K562 (cell line): ENCODE results near the gene SPHK1. TPM values are rescaled to one million over a fixed set of nuclear protein-coding genes. Genes with fewer than 3 reads are reported as not detected.
A peak's percentile ranks its signal among the peaks of the same experiment; 100 is the strongest.

ENCODE experiments used
- ATAC-seq: fragments of 200-7000 bp; cut with Tn5 transposase; 3 replicates; pipeline ENCODE4 v1.9.1; 2020; ENCODE audit warnings: moderate library complexity
- BruUV-seq: library from RNA; stranded (reverse); fragments of 400-500 nt; replicated peaks from 2 replicates; lab custom pipeline; 2021; lab: Mats Ljungman, UMichigan
- CTCF ChIA-PET: fragments of 300-600 bp; formaldehyde crosslinking; extraction: SDS; loops from one replicate; lab custom pipeline; 2021; ENCODE audit warnings: low intra/inter-chr PET ratio; lab: Yijun Ruan, JAX
- POLR2A ChIA-PET: fragments of 300-600, 350-650 bp; sonication (Branson Sonifier 250); formaldehyde crosslinking; extraction: SDS; loops from one replicate; lab custom pipeline; 2021; ENCODE audit warnings: antibody characterized with exemption, inconsistent platforms; lab: Yijun Ruan, JAX
- DNase-seq, 4 experiments: peaks; one replicate each; pipeline versions ENCODE4 v3.0.0 to v3.0.0-alpha.2; 2011 to 2018; ENCODE audit warnings: low spot score in 3 of 4, mixed read lengths in 3 of 4; ENCODE audit errors: extremely low read depth in 1 of 4
- FAIRE-seq: peaks from 2 replicates; lab custom pipeline; 2011; peaks lifted over from hg19 to GRCh38; lab: Jason Lieb, UNC
- H2AFZ ChIP-seq: 2 replicates; pipeline ENCODE4 v1.6.0; 2011; ENCODE audit warnings: low read depth, low read length, control low read depth, inconsistent platforms
- H3K27ac ChIP-seq: fragments of 200-600 bp; 3 replicates; pipeline ENCODE4 v1.8.0; 2011; ENCODE audit warnings: low read depth, mild to moderate bottlenecking, control low read depth, inconsistent platforms, low read length, moderate library complexity, mixed read lengths; ENCODE audit errors: extremely low read depth
- H3K27me3 ChIP-seq, 2 experiments: fragments of 300-600 bp in 1 of 2; 2 replicates in 1 of 2; 3 replicates in 1 of 2; pipeline versions ENCODE4 v1.6.0 to v1.8.0; 2011; ENCODE audit warnings: inconsistent platforms in 2 of 2, low read length in 2 of 2, mild to moderate bottlenecking in 1 of 2, mixed read lengths in 1 of 2, moderate library complexity in 1 of 2; ENCODE audit not compliant: control insufficient read depth in 2 of 2, insufficient read depth in 2 of 2
- H3K36me3 ChIP-seq: fragments of 300-600 bp; 3 replicates; pipeline ENCODE4 v1.8.0; 2011; ENCODE audit warnings: mild to moderate bottlenecking, low read length, inconsistent platforms; ENCODE audit not compliant: control insufficient read depth, insufficient read depth
- H3K4me1 ChIP-seq, 2 experiments: fragments of 200-600 bp in 1 of 2; replicated peaks in 1 of 2; 2 replicates in 1 of 2; 3 replicates in 1 of 2; pipeline versions ENCODE4 v1.5.1 to v1.8.0; 2011; ENCODE audit warnings: inconsistent platforms in 2 of 2, low read length in 2 of 2, mild to moderate bottlenecking in 1 of 2, mixed read lengths in 1 of 2, moderate library complexity in 1 of 2; ENCODE audit not compliant: control insufficient read depth in 2 of 2, insufficient read depth in 2 of 2
- H3K4me2 ChIP-seq: 2 replicates; pipeline ENCODE4 v1.6.1; 2011; ENCODE audit warnings: low read length, control low read depth, inconsistent platforms, mixed read lengths; ENCODE audit not compliant: insufficient read depth
- H3K4me3 ChIP-seq: fragments of 200-600 bp; sonication (generic), shearing (Covaris generic); 2 replicates; pipeline ENCODE4 v1.5.1; 2016; ENCODE audit warnings: control low read depth, inconsistent platforms
- H3K79me2 ChIP-seq: fragments of 200-600 bp; 3 replicates; pipeline ENCODE4 v1.8.0; 2011; ENCODE audit warnings: low read length, inconsistent platforms; ENCODE audit not compliant: control insufficient read depth, insufficient read depth
- H3K9ac ChIP-seq, 2 experiments: 2 replicates each; pipeline versions ENCODE4 v1.6.0 to v1.6.1; 2011; ENCODE audit warnings: low read depth in 2 of 2, low read length in 2 of 2, control low read depth in 1 of 2, inconsistent platforms in 1 of 2, mild to moderate bottlenecking in 1 of 2, mixed read lengths in 1 of 2; ENCODE audit not compliant: insufficient read depth in 1 of 2
- H3K9me1 ChIP-seq: one replicate; pipeline ENCODE4 v1.6.0; 2011; ENCODE audit warnings: inconsistent platforms, mild to moderate bottlenecking, low read length, moderate library complexity; ENCODE audit not compliant: control insufficient read depth, insufficient read depth
- H3K9me3 ChIP-seq: replicated peaks from 2 replicates; pipeline ENCODE4 v1.5.1; 2011; ENCODE audit warnings: low read depth, low read length, inconsistent platforms; ENCODE audit not compliant: control insufficient read depth, insufficient read depth
- H4K20me1 ChIP-seq: replicated peaks from 2 replicates; pipeline ENCODE4 v1.6.1; 2011; ENCODE audit warnings: low read length, inconsistent platforms, mixed read lengths; ENCODE audit not compliant: control insufficient read depth, insufficient read depth
- ATF3 ChIP-seq, 2 experiments: fragments of 450-650 bp in 1 of 2; sonication (generic) in 1 of 2; formaldehyde crosslinking in 1 of 2; IDR thresholded peaks in 1 of 2; conservative IDR thresholded peaks in 1 of 2; 2 replicates each; pipeline versions ENCODE4 v1.6.1 to v1.8.1; 2016 to 2023; ENCODE audit warnings: mild to moderate bottlenecking in 2 of 2, moderate library complexity in 2 of 2, inconsistent platforms in 1 of 2, missing genetic modification reagents in 1 of 2
- CBFA2T2 ChIP-seq: fragments of 450-650 bp; conservative IDR thresholded peaks from 2 replicates; pipeline ENCODE4 v1.6.1; 2017; ENCODE audit warnings: mild to moderate bottlenecking
- CHCHD3 ChIP-seq: fragments of 250-450 bp; sonication (Bioruptor Pico); IDR thresholded peaks from 2 replicates; pipeline ENCODE4 v2.1.2; 2022; ENCODE audit warnings: mild to moderate bottlenecking
- CSDE1 ChIP-seq, 2 experiments: fragments of 450-650 bp; IDR thresholded peaks; 2 replicates each; pipeline ENCODE4 v1.6.1; 2016; ENCODE audit warnings: mild to moderate bottlenecking in 1 of 2
- ESRRA ChIP-seq: fragments of 450-650 bp; IDR thresholded peaks from 2 replicates; pipeline ENCODE4 v1.6.1; 2014; ENCODE audit warnings: low read depth, mild to moderate bottlenecking, moderate library complexity, borderline replicate concordance
- HNRNPUL1 ChIP-seq: fragments of 200-400 bp; formaldehyde crosslinking; IDR thresholded peaks from 2 replicates; pipeline ENCODE4 v1.6.1; 2017; ENCODE audit warnings: low read length
- MCM5 ChIP-seq: fragments of 450-650 bp; IDR thresholded peaks from 2 replicates; pipeline ENCODE4 v1.6.1; 2016; ENCODE audit warnings: low read depth
- MYBL2 ChIP-seq, 2 experiments: fragments of 450-650 bp in 1 of 2; sonication (generic) in 1 of 2; formaldehyde crosslinking in 1 of 2; IDR thresholded peaks; 2 replicates each; pipeline versions ENCODE4 v1.6.1 to v1.8.1; 2017 to 2022; ENCODE audit warnings: borderline replicate concordance in 1 of 2, inconsistent platforms in 1 of 2, low read depth in 1 of 2, mild to moderate bottlenecking in 1 of 2, missing genetic modification reagents in 1 of 2, moderate library complexity in 1 of 2
- PML ChIP-seq: IDR thresholded peaks from 2 replicates; pipeline ENCODE4 v1.6.1; 2012; ENCODE audit warnings: low read length, inconsistent platforms
- POU5F1 ChIP-seq: fragments of 150-350 bp; IDR thresholded peaks from 2 replicates; pipeline ENCODE4 v1.6.1; 2014; ENCODE audit warnings: borderline replicate concordance, low read length, low read depth, mild to moderate bottlenecking; ENCODE audit not compliant: partially characterized antibody
- SMAD2 ChIP-seq: fragments of 150-350 bp; IDR thresholded peaks from 2 replicates; pipeline ENCODE4 v1.6.1; 2014; ENCODE audit warnings: low read depth, mild to moderate bottlenecking, low read length
- SMARCE1 ChIP-seq: fragments of 450-650 bp; IDR thresholded peaks from 2 replicates; pipeline ENCODE4 v1.7.1; 2016; ENCODE audit warnings: mild to moderate bottlenecking
- ZBTB7A ChIP-seq: IDR thresholded peaks from 2 replicates; pipeline ENCODE4 v1.6.1; 2011; ENCODE audit warnings: low read depth, mild to moderate bottlenecking, low read length, moderate library complexity, borderline replicate concordance; ENCODE audit not compliant: control insufficient read depth
- ZC3H8 ChIP-seq: fragments of 450-650 bp; IDR thresholded peaks from 2 replicates; pipeline ENCODE4 v1.6.1; 2017
- ZFX ChIP-seq: sonication (generic); formaldehyde crosslinking; IDR thresholded peaks from 2 replicates; pipeline ENCODE4 v1.8.0; 2022; ENCODE audit warnings: mild to moderate bottlenecking, missing genetic modification reagents, moderate library complexity
- ZNF589 ChIP-seq: fragments of 200-800 bp; sonication (Bioruptor generic); IDR thresholded peaks from 2 replicates; pipeline ENCODE4 v1.6.1; 2016; ENCODE audit warnings: low read depth, missing genetic modification characterization, missing compliant biosample characterization
- WGBS: fragments of 100-300 bp; shearing (Covaris generic); methylation state at CpG from one replicate; pipeline ENCODE4 v1.1.6; 2016; ENCODE audit warnings: low coverage, mixed read lengths; ENCODE audit not compliant: insufficient coverage; ENCODE audit errors: missing lambda C conversion rate; 5-methylcytosine and 5-hydroxymethylcytosine counted together
- in situ Hi-C: fragments of 300-500 bp; cut with MboI; formaldehyde crosslinking; loops from 4 replicates; pipeline ENCODE4 v1.15.0; 2018; ENCODE audit warnings: inconsistent platforms, mixed read lengths
- intact Hi-C: fragments of 100-400 bp; cut with micrococcal nuclease; formaldehyde crosslinking; loops from 2 replicates; pipeline ENCODE4 v1.14.2; 2022
- polyA plus RNA-seq, 8 experiments: library from polyadenylated mRNA; depleted of rRNA in 4 of 8; stranded (reverse) in 5 of 8; unstranded in 3 of 8; fragments of >200 nt; fragmentation: Nextera tagmentation in 2 of 8; fragmentation: Illumina TruSeq in 1 of 8; extraction: Ambion mirVana in 2 of 8; extraction: Trizol in 1 of 8; gene quantifications; 2 replicates each; pipeline versions ENCODE4 v1.2.1 to v1.2.3, GENCODE V29; 2011 to 2014; ENCODE audit warnings: inconsistent platforms in 1 of 8, missing spikeins in 1 of 8
- total RNA-seq, 7 experiments: library from RNA; depleted of rRNA in 6 of 7; stranded (reverse); fragments of >200 nt in 6 of 7; fragmentation: Illumina TruSeq in 2 of 7; extraction: Trizol in 2 of 7; gene quantifications; 2 replicates each; pipeline versions ENCODE4 v1.2.1 to v1.2.3, GENCODE V29; 2011 to 2021; ENCODE audit warnings: low replicate concordance in 1 of 7
- TF ChIP-seq, protein P1 (sequence below): fragments of 450-650 bp; IDR thresholded peaks from one replicate; pipeline ENCODE4 v1.6.1; 2018; ENCODE audit warnings: mild to moderate bottlenecking, moderate library complexity; ENCODE audit not compliant: partially characterized antibody
- TF ChIP-seq, protein P2 (sequence below): fragments of 250-450 bp; sonication (Bioruptor Pico); IDR thresholded peaks from 2 replicates; pipeline ENCODE4 v1.8.0; 2021; ENCODE audit warnings: mild to moderate bottlenecking, moderate library complexity

Gene SPHK1
- total and polyA plus RNA-seq, 9 of the 15 experiments (the other 6 are each of a cell fraction or from before 2014, with no cell fraction given): 0.21 to 60.3 (median 14.5) TPM

GRCh38 chr17:76388966-76389888 lies 4.8 kb downstream of the SPHK1 start:
- no peaks in the 10 kb centered on the region for H4K20me1 ChIP-seq
- no peaks in the 10 kb centered on the region for H3K9me1 ChIP-seq
- H3K4me3 ChIP-seq: no peak overlapping the region
- BruUV-seq: TSS peak; percentile 30
- no peaks in the 10 kb centered on the region for H3K9me3 ChIP-seq
- H3K4me2 ChIP-seq: no peak overlapping the region
- peak overlapping the region in 1 of 2 experiments; percentile 74; a peak in 2 of 4 replicates for H3K9ac ChIP-seq
- FAIRE-seq: no peak
- POLR2A ChIA-PET: interaction anchor here (0.5 to 3.1 kb wide), 11 partner anchors 8 to 309 kb away, joined by 3 to 13 read pairs (median 3); no protein-coding TSS in a partner anchor
- intact Hi-C loops (no loop called here), in situ Hi-C loops (no loop called here)
- peaks cover 60% of the 10 kb centered on the region for H3K36me3 ChIP-seq
- peaks cover 9 to 42% of the 10 kb centered on the region in 2 experiments for H3K4me1 ChIP-seq
- no peaks in the 10 kb centered on the region for H3K27me3 ChIP-seq
- CTCF ChIA-PET: no interaction called here
- DNase-seq: peak in 2 of 4 experiments; percentile 34 to 35
- 87% methylated on average over 16 of the region's 16 CpGs for WGBS
- no peak for ATAC-seq
- H2AFZ ChIP-seq: no peak overlapping the region
- no peak overlapping the region for H3K27ac ChIP-seq
- H3K79me2 ChIP-seq: peaks cover 29% of the 10 kb centered on the region
- no peak for TF ChIP-seq ZFX (CRISPR knock-in tag)
- TF ChIP-seq ZBTB7A: 0 out of 2 replicates have a peak, but pooled peaks have one; percentile 21
- TF ChIP-seq MYBL2 (IDR thresholded peaks at IDR 0.05; ENCODE audit: low read depth): no peak
- TF ChIP-seq MYBL2 (CRISPR knock-in tag; IDR thresholded peaks at IDR 0.05; ENCODE audit: borderline replicate concordance): no peak
- TF ChIP-seq, protein P1, sequence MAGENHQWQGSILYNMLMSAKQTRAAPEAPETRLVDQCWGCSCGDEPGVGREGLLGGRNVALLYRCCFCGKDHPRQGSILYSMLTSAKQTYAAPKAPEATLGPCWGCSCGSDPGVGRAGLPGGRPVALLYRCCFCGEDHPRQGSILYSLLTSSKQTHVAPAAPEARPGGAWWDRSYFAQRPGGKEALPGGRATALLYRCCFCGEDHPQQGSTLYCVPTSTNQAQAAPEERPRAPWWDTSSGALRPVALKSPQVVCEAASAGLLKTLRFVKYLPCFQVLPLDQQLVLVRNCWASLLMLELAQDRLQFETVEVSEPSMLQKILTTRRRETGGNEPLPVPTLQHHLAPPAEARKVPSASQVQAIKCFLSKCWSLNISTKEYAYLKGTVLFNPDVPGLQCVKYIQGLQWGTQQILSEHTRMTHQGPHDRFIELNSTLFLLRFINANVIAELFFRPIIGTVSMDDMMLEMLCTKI: no peak
- no peak for TF ChIP-seq CSDE1 (IDR thresholded peaks at IDR 0.05)
- no peak for TF ChIP-seq SMARCE1
- no peak for TF ChIP-seq SMAD2
- no peak for TF ChIP-seq ESRRA
- TF ChIP-seq, protein P2, sequence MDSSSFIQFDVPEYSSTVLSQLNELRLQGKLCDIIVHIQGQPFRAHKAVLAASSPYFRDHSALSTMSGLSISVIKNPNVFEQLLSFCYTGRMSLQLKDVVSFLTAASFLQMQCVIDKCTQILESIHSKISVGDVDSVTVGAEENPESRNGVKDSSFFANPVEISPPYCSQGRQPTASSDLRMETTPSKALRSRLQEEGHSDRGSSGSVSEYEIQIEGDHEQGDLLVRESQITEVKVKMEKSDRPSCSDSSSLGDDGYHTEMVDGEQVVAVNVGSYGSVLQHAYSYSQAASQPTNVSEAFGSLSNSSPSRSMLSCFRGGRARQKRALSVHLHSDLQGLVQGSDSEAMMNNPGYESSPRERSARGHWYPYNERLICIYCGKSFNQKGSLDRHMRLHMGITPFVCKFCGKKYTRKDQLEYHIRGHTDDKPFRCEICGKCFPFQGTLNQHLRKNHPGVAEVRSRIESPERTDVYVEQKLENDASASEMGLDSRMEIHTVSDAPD (CRISPR knock-in tag): no peak
- TF ChIP-seq MCM5: no peak
- TF ChIP-seq ZC3H8: no peak
- TF ChIP-seq CHCHD3: no peak
- TF ChIP-seq POU5F1: no peak
- TF ChIP-seq CBFA2T2: no peak
- TF ChIP-seq HNRNPUL1: no peak
- no peak for TF ChIP-seq ZNF589
- TF ChIP-seq ATF3 (IDR thresholded peaks at IDR 0.05): no peak
- no peak for TF ChIP-seq ATF3 (CRISPR knock-in tag; conservative IDR thresholded peaks at IDR 0.05)
- TF ChIP-seq PML: no peak
